ENCODE results near the gene DGKQ. TPM values are rescaled to one million over a fixed set of nuclear protein-coding genes. Genes with fewer than 3 reads are reported as not detected.
"Not testable (repeated sequence)": the region's sequence is repeated elsewhere in the genome, so short reads cannot be mapped to it uniquely, and the experiment has no call there.

The DGKQ gene
- total RNA-seq, 1 experiment from 2014 or later: 12.4 TPM

- H3K18ac ChIP-seq (ENCODE audit: insufficient read length, low read depth, low read length); H2AFZ ChIP-seq (ENCODE audit: low read length); H4K5ac ChIP-seq (ENCODE audit: insufficient read length, low read depth, low read length); H3K4me2 ChIP-seq (ENCODE audit: insufficient read depth, insufficient read length, low read length); H2AK5ac ChIP-seq (ENCODE audit: insufficient read length, low read length); H2BK12ac ChIP-seq (ENCODE audit: insufficient read length, low read depth, low read length); H3K14ac ChIP-seq (ENCODE audit: insufficient read depth, low read length); H3K9me3 ChIP-seq (ENCODE audit: control insufficient read depth, low read depth, low read length); H3K27ac Mint-ChIP-seq; H3K27me3 ChIP-seq (ENCODE audit: insufficient read depth, low read length); H4K91ac ChIP-seq (ENCODE audit: insufficient read length, low read depth, low read length); H3K4ac ChIP-seq (ENCODE audit: low read depth, low read length); DNase-seq; H3K36me3 Mint-ChIP-seq (ENCODE audit: insufficient read depth in 1 of 3, low read depth in 3 of 3); H3K4me1 ChIP-seq (ENCODE audit: insufficient read depth, low read length); H3K9me3 Mint-ChIP-seq; H3K4me1 Mint-ChIP-seq; H3K4me3 Mint-ChIP-seq; H4K8ac ChIP-seq (replicated peaks; ENCODE audit: insufficient read length, low read depth, low read length); H3K56ac ChIP-seq (ENCODE audit: insufficient read length, low read depth, low read length); H2BK15ac ChIP-seq (ENCODE audit: low read depth, low read length); H3T11ph ChIP-seq (ENCODE audit: low read length); H4K20me1 ChIP-seq (ENCODE audit: control insufficient read depth, insufficient read depth, insufficient read length); H3K23ac ChIP-seq (ENCODE audit: insufficient read length, low read depth, low read length); H2BK5ac ChIP-seq (ENCODE audit: insufficient read length, low read length); H3K27ac ChIP-seq (ENCODE audit: insufficient read length, low read depth, low read length); H3K23me2 ChIP-seq (ENCODE audit: insufficient read length, low read depth, low read length, poor library complexity, severe bottlenecking); H2BK20ac ChIP-seq (ENCODE audit: low read depth, low read length, poor library complexity, severe bottlenecking); H3K27me3 Mint-ChIP-seq (ENCODE audit: low read depth); H3K9ac ChIP-seq (ENCODE audit: extremely low read depth, insufficient read length, low read length); H3K79me1 ChIP-seq (ENCODE audit: insufficient read depth, low read depth, low read length, poor library complexity, severe bottlenecking); H2BK120ac ChIP-seq (ENCODE audit: low read depth, low read length, poor library complexity, severe bottlenecking): not testable (repeated sequence)
- peaks cover 17% of the 10 kb centered on the region; the same call in 1 of the 2 replicates for H3K79me2 ChIP-seq (ENCODE audit: insufficient read depth, low read length)
- WGBS (ENCODE audit: extremely low coverage, insufficient read length, low lambda C conversion rate): no CpG with 5 or more reads among the region's 6 CpGs
These were observed 54.8 kb downstream of the DGKQ start for GRCh38 chr4:918591-918990.

Measured in H9 (cell line).